HG03175 (cell line): Measurements from ENCODE around the gene HDAC6.
"Not testable (repeated sequence)": the region's sequence is repeated elsewhere in the genome, so short reads cannot be mapped to it uniquely, and the experiment has no call there.

Experiments used
- ATAC-seq: cut with Tn5 transposase; IDR thresholded peaks from one replicate; pipeline ENCODE4 v1.9.1; 2021; ENCODE audit warnings: mild to moderate bottlenecking, moderate library complexity; ENCODE audit not compliant: unreplicated experiment

Gene HDAC6

DNA sequence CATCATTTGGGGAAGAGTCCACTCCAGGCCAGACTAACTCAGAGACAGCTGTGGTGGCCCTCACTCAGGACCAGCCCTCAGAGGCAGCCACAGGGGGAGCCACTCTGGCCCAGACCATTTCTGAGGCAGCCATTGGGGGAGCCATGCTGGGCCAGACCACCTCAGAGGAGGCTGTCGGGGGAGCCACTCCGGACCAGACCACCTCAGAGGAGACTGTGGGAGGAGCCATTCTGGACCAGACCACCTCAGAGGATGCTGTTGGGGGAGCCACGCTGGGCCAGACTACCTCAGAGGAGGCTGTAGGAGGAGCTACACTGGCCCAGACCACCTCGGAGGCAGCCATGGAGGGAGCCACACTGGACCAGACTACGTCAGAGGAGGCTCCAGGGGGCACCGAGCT is 21.2 kb downstream of the HDAC6 start:
- ATAC-seq = no peak

DNA sequence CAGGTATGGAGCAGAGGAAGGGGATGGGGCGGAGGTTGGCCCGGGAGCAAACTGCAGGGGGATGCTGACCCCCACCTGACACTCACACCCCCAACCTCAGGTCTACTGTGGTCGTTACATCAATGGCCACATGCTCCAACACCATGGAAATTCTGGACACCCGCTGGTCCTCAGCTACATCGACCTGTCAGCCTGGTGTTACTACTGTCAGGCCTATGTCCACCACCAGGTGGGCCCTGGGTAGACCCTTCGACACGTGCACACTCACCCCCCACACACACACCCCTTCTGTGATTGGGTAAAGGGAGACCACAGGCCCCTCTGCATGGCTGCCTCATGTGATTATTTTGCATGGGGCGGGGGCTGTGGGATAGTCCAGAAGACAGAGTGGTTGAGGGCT is 22.2 kb downstream of the HDAC6 start:
- no peak for ATAC-seq

DNA sequence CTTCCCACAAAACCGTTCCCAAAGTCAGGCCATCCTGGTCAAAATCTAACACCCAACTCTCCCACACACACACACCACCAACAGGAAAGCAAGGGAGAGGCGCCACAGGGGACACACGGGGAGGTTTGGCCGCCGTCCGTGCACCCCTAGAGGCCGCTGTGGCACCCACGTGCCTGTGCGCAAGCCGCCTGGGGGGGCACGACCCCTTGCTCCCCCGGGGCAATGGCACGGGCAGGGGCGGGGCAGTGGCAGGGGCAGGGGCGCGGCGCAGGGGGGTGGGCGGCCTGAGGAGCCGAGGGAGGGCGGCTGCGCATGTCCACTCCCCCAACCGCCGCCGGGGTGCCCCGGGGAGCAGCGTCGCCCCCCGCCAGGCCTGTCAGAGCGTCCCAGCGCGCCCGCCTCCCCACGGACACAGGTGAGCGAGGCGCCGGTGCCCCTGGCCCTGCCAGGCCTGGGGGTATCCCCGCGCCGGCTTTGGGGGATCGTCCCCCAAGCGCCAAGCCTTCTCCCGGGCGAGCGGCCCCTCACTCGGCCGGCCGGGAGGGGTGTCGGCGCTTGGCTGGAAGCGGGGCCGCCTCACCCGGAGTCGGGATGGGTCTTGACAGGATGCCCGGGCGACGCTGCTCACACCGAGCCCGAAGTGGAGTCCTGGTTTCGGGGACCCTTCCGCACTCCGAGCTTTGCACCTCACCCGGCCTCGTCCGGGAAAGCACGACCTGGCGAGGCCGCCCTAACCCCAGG is 24.4 kb downstream of the HDAC6 start, which contains the start of gene ERAS:
Gene ERAS (plus strand): TSS at position 379 of the 741 bp plus-strand sequence. CDS start 2,611 bp downstream, outside the sequence.
- no peak for ATAC-seq

DNA sequence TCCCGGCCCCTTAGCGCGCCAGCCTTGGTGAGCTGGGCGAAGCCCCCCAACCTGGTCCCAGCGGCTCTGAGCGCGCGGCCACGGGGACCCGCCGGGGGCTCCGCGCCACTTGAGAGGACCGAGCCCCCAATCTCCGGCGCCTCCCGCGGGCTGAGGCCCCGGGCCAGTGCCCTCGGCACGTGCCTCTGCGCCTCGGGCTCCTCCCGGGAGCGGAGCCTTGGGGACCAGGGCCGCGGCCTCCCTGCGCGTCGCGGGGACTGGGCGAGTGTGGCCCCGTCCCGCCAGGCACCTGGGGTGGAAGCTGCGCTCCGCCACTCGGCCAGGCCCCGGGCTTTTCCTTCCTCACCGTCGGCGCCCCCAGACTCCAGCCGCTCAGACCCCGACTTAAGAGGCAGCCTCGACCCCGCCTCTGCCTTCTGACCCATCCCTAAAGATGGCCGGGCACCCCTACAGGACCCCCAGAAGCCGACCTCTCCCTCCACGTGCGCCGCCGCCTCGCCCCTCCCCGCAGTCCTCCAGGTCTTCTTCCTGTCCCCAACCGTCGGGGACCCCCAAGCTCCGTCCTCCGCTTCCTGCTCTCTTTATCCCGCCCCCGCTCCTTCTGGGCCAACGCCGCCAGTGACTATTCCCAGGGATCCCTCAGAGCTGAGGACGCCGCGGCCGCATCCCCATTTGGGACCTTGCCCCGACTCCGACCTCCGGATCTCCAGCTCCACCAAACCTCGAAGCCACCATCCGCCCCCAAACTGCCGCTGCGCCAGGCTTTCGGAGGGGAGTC is 25.2 kb downstream of the HDAC6 start:
- ATAC-seq = no peak

DNA sequence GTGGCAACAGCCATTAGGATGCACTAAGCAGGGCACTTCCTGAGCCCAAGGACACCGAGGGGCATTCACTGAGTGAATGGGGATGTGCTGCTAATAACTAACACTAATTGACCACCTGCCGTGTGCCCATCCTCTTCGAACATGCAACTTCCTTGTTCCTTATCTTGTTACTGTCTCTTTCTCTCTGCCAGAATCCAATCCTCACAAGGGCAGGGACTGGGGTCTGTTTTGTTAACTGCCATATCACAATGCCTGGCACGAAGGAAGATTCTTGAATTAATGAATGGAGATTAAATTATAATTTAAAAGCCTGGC is 25.7 kb downstream of the HDAC6 start:
- no peak for ATAC-seq

DNA sequence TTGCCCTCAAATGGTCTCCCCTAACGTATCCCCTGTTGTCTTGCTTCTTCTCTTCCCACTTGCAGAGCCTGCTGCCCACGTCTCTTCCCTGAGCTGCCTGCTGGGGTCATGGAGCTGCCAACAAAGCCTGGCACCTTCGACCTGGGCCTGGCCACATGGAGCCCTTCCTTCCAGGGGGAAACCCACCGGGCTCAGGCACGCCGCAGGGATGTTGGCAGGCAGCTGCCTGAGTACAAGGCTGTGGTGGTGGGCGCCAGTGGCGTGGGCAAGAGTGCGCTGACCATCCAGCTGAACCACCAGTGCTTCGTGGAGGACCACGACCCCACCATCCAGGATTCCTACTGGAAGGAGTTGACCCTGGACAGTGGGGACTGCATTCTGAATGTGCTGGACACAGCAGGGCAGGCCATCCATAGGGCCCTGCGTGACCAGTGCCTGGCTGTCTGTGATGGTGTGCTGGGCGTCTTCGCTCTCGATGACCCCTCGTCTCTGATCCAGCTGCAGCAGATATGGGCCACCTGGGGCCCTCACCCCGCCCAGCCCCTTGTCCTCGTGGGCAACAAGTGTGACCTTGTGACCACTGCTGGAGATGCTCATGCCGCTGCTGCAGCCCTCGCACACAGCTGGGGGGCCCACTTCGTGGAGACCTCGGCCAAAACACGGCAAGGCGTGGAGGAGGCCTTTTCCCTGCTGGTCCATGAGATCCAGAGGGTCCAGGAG is 27.3 kb downstream of the HDAC6 start:
- ATAC-seq = no peak

DNA sequence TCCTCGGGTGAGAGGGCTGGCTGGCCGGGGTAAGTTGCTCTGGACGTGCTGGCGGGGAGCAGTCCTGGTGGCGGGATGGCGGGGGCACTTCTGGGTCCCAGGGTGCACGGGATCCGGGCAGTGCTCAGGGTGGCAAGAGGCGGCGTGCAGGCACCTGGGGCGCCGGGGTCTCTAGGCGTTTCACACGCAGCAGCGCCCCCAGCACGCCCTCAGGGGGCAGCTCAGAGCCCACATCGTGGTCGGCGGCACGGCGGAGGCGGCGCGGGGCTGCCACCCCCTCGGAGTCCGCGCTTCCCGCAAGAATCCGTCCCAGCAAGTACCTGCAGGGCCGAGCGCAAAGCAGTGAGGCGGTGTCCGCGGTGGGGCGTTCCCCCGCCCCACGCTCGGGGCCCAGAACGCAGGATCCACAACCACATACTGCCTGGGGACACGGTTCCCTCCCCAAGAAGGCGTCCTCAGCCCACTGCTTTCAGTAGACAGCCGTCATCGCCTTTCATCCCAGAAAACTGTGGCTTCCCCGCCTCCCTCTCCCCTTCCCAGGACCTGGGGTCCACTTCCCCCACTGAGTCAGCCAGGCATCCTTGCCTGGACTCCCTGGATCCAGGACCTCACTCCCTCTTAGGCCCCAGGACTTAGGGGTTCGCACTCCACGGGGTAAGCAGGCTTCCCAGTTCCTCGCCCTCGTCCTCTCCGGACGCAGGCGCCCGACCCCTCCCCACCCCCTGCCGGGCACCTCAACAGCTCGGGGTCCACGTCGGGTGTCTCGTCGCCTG is 29.5 kb downstream of the HDAC6 start:
- ATAC-seq = no peak

DNA sequence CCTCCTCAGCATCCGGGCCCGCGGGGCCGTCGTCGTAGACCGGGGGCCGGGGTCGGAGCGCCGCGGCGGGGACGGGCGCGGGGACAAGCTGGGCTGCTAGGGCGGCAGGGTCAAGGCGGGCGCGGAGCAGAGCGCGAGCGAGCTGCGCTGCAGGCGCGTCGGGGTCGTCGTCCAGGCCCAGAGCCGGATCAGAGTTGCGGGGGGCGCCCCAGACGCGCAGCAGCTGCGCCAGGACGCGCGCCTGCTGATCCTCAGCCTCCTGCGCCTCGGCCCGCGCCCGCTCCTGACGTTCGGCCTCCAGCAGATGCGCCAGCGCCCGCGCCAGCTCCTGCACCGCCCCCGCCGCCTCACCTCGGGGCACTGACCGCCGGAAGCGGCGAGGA is 30.0 kb downstream of the HDAC6 start:
- no peak for ATAC-seq

DNA sequence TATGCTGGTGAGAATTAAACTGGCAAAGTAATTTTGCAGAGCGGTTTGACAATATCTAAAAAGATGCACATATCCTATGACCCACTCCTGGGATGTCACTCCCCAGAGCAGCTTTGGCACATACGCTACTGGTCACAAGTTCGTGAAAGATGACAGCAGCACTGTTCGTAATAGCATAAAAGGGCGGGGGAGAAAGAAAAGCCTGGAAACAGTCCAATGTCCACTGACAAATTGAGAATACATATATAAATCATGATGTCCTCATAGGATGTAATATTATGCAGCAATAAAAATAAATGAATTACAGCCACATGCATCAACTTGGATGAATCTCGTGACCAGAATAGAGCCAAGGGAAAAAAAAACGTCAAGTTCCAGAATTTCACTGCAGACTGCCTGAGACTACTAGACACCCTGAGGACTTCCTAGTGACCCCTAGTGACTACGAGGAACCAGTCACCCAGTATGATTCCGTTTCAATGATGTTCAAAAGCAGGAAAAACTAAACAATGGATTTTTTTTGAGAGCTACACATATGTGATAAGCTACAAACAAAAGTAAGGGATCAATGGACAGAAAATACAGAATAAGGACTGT is 31.8 kb downstream of the HDAC6 start:
- ATAC-seq = no peak

DNA sequence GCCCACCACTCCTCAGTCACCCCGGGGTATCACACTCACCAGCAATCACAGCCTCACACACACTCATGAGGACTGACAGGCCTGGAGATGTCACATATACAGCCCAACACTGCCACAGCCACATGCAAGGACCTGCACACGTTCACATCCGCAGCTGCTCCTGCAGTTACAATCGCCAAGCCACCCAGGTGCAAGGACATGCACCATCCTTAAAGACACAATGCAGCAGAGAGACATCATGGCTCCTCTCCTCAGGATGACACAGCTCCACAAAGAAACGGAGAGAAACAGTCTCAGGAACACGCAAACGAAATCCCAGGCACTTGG is 32.5 kb downstream of the HDAC6 start:
- ATAC-seq = no peak

DNA sequence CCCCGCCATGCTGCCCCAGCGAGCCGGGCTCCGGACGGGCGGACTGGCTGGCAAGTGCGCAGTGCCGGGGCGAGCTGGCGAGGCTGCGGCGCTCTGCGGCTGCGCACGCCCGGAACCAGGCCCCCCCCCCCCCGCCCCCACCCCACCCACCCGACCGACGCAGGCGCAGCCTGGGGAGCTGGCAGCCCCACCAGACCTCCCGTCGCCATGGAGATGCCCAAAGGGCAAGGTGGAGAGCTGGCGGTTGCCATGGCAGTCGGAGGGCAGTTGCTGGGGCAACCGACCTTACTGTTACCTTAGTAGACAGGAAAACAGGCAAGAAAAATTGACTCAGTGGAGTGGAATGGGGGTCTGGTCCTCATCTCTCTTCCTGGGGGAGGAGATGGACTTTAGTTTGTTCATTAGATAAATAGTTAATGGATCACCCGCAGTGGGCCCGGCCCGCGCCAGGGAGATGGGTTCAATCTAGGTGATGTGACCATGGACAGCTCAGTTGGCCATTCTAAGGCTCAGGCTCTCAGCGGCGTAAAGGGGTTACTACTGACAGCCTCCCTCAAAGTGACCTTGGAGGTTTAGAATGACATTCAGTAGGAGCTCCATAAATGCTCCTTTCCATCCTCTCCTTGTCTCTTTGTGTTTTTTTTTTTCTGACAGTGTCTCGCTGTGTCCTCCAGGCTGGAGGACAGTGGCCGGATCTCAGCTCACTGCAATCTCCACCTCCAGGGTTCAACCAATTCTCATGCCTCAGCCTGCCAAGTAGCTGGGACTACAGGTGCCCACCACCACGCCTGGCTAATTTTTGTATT is 33.9 kb downstream of the HDAC6 start, which contains the start of gene PCSK1N:
Gene PCSK1N (minus strand): TSS at position 87 of the 806 bp plus-strand sequence. CDS start 78 bp downstream, at position 9.
- no peak for ATAC-seq

DNA sequence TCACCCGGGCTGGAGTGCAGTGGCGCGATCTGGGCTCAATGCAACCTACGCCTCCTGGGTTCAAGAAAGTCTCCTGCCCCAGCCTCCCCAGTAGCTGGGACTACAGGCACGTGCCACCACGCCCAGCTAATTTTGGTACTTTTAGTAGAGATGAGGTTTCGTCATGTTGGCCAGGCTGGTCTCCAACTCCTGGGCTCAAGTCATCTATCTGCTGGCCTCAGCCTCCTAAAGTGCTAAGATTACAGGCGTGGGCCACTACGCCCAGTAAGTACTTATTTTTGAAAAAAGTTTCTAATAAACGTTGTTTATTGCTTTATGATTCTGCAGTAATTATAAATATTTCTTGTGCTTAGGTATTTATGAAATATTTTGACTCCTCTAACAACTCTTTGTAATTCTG is 37.8 kb downstream of the HDAC6 start:
- ATAC-seq = no peak

DNA sequence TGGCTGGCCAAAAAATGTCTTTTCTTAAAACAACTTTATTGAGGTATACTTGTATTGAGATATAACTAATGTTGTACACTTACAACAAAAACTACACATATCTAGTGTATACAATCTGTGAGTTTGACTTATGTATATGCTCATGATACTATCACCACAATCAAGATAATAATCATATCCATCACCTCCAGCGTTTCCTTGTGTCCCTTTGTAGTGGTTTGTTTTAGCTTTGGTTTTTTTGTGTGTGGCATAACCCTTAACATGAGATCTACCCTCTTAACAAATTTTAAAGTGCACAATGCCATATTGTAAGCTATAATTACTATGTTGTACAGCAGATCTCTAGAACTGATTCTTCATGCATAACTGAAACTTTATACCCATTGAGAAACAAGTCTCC is 47.0 kb downstream of the HDAC6 start:
- no peak for ATAC-seq

DNA sequence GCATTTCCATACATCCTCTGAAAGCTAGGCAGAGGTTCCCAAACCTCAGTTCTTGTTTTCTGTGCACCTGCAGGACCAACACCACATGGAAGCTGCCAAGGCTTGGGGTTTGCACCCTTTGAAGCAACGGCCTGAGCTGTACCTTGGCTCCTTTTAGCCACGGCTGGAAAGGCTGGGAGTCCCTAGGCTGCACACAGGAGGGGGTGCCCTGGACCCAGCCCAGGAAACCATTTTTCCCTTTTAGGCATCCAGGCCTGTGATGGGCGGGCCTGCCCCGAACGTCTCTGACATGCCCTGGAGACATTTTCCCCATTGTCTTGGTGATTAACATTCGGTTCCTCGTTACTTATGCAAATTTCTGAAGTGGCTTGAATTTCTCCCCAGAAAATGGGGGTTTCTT is 51.0 kb downstream of the HDAC6 start:
- ATAC-seq = no peak

DNA sequence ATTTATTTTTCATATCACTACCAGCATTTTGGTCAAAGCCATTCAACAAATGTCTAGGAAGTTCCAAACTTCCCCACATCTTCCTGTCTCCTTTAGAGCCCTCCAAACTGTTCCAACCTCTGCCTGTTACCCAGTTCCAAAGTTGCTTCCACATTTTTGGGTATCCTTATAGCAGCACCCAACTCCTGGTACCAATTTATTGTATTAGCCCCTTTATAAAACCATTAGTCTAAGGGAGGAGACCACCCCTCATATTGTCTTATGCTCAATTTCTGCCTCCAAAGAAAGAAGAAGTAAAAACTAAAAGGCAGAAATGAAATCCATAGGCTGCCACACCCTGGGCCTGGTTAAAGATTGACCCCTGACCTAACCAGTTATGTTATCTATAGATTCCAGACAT is 51.6 kb downstream of the HDAC6 start:
- not testable (repeated sequence) for ATAC-seq

DNA sequence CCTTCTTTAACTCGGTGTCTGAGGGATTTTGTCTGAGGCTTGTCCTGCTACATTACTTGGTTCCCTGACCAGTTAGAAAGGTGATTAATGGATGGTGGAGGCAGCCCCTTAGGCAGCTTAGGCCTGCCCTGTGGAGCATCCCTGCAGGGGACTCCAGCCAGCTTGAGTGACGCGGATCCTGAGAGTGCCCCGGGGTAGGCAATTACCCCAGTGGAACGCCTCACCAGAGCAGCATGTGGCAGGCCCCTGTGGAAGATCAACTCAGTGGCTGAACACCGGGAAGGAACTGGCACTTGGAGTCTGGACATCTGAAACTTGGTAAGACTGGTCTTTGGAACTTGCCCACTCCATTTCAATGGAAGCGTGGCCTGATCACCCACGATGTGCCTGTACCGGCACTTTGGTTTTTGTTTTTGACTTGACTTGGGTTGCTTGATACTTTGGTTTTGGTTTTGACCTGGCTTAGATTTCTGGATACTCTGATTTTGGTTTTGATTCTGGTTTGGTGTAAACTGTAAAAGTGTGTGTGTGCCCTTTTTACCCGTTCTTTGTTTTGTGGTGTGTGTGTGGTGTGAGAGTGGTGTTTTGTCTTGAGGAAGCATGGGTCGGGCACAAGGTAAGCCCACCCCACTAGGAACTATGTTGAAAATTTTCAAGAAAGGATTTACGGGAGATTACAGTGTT is 52.4 kb downstream of the HDAC6 start:
- ATAC-seq = not testable (repeated sequence)

DNA sequence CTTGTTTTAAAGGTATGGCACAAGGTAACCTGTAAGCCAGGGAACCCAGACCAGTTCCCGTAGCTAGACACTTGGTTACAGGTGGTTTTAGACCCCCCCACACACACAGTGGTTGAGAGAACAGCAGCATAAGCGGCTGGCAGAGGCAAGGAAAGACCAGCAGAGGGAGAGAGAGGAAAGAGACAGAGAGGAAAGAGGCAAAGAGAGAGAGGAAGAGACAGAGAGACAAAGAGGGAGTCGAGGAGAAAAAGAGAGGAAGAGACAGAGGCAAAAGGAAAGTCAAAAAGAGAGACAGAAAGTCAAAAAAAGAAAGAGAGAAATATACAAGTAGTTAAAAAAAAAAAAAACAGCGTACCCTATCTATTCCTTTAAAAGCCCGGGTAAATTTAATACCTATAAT is 53.0 kb downstream of the HDAC6 start:
- no peak for ATAC-seq

DNA sequence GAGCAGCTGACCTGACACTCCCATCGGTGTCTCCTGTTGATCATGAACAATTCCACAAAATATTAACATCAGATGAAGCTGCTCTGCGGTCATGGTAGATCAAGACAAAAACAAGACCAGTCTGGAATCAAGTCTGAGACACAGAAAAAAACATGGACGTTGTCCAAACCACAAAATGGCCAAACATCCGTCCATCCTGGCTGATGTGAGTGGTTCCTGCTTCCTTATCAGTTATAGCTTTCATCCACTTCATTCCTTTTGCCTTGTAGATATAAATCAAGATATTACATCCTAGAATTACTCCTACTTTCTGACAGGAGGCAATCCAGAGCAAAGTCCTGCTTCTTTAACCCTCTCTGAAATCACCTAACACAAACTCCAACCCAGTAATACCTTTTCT is 62.3 kb downstream of the HDAC6 start:
- no peak for ATAC-seq

DNA sequence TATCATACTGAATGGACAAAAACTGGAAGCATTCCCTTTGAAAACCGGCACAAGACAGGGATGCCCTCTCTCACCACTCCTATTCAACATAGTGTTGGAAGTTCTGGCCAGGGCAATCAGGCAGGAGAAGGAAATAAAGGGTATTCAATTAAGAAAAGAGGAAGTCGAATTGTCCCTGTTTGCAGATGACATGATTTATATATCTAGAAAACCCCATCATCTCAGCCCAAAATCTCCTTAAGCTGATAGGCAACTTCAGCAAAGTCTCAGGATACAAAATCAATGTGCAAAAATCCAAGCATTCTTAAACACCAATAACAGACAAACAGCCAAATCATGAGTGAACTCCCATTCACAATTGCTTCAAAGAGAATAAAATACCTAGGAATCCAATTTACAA is 70.2 kb downstream of the HDAC6 start:
- not testable (repeated sequence) for ATAC-seq
